OCI-LY3 (cell line): ENCODE results near the gene RSPH3.

Experiments
- H2AFZ ChIP-seq: fragments of 200-600, 300-600 bp; shearing (Covaris generic); 2 replicates; pipeline ENCODE4 v1.6.0; 2014; ENCODE audit warnings: antibody characterized with exemption, low read depth, low read length
- H3K27ac ChIP-seq: fragments of 200-600, 300-600 bp; sonication (generic); 2 replicates; pipeline ENCODE4 v1.5.1; 2014; ENCODE audit warnings: mild to moderate bottlenecking, low read length, moderate library complexity, mixed read lengths
- H3K27me3 ChIP-seq: fragments of 200-600, 300-600 bp; sonication (generic); 2 replicates; pipeline ENCODE4 v1.6.1; 2014; ENCODE audit warnings: low read depth, low read length, mixed read lengths
- H3K36me3 ChIP-seq: fragments of 200-600, 300-600 bp; sonication (generic); replicated peaks from 2 replicates; pipeline ENCODE3; 2014; ENCODE audit warnings: low read depth, low read length, mixed read lengths
- H3K4me1 ChIP-seq: fragments of 300-600, 200-600 bp; sonication (generic); 2 replicates; pipeline ENCODE4 v1.6.1; 2014; ENCODE audit warnings: low read length, mixed read lengths
- H3K4me2 ChIP-seq: fragments of 200-600, 300-600 bp; sonication (generic); 2 replicates; pipeline ENCODE4 v1.6.1; 2014; ENCODE audit warnings: low read length, mixed read lengths
- H3K4me3 ChIP-seq: fragments of 300-600, 200-600 bp; sonication (generic); 2 replicates; pipeline ENCODE4 v1.5.1; 2014; ENCODE audit warnings: antibody characterized with exemption, mild to moderate bottlenecking, low read length, moderate library complexity
- H3K79me2 ChIP-seq: fragments of 300-600, 200-600 bp; shearing (Covaris generic); 2 replicates; pipeline ENCODE4 v1.6.1; 2014; ENCODE audit warnings: mild to moderate bottlenecking, low read length, mixed read lengths
- H3K9ac ChIP-seq: fragments of 300-600, 200-600 bp; shearing (Covaris generic); 2 replicates; pipeline ENCODE4 v1.6.0; 2014; ENCODE audit warnings: mild to moderate bottlenecking, low read length, moderate library complexity
- H3K9me3 ChIP-seq: fragments of 200-600, 300-600 bp; shearing (Covaris generic); 2 replicates; pipeline ENCODE4 v1.6.1; 2014; ENCODE audit warnings: low read length, mixed read lengths; ENCODE audit not compliant: insufficient read depth
- H4K20me1 ChIP-seq: fragments of 200-600, 300-600 bp; sonication (generic); 2 replicates; pipeline ENCODE4 v1.6.1; 2016; ENCODE audit warnings: low read length, mixed read lengths; ENCODE audit not compliant: insufficient read depth
- EZH2phosphoT487 ChIP-seq: fragments of 200-600 bp; shearing (Covaris generic); IDR thresholded peaks from 2 replicates; pipeline ENCODE4 v1.6.1; 2018; ENCODE audit warnings: antibody characterized with exemption, mixed run types, low read depth
- TF ChIP-seq, protein P1 (sequence below): fragments of 200-600, 300-600 bp; sonication (generic); IDR thresholded peaks from 2 replicates; pipeline ENCODE4 v1.5.1; 2014; ENCODE audit warnings: antibody characterized with exemption, low read length, low read depth

The RSPH3 gene

GRCh38 chr6:158963020-158963808 is 36.8 kb downstream of the RSPH3 start:
- H2AFZ ChIP-seq: no peak overlapping the region
- TF ChIP-seq, protein P1, sequence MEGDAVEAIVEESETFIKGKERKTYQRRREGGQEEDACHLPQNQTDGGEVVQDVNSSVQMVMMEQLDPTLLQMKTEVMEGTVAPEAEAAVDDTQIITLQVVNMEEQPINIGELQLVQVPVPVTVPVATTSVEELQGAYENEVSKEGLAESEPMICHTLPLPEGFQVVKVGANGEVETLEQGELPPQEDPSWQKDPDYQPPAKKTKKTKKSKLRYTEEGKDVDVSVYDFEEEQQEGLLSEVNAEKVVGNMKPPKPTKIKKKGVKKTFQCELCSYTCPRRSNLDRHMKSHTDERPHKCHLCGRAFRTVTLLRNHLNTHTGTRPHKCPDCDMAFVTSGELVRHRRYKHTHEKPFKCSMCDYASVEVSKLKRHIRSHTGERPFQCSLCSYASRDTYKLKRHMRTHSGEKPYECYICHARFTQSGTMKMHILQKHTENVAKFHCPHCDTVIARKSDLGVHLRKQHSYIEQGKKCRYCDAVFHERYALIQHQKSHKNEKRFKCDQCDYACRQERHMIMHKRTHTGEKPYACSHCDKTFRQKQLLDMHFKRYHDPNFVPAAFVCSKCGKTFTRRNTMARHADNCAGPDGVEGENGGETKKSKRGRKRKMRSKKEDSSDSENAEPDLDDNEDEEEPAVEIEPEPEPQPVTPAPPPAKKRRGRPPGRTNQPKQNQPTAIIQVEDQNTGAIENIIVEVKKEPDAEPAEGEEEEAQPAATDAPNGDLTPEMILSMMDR: no peak
- TF ChIP-seq EZH2phosphoT487: no peak
- H3K9ac ChIP-seq: no peak overlapping the region
- H4K20me1 ChIP-seq: no peaks in the 10 kb centered on the region
- no peak overlapping the region for H3K27ac ChIP-seq
- 0 out of 2 replicates have a peak, but pooled peaks cover 3% of the 10 kb centered on the region for H3K4me1 ChIP-seq
- no peaks in the 10 kb centered on the region for H3K36me3 ChIP-seq
- H3K79me2 ChIP-seq: no peaks in the 10 kb centered on the region
- H3K4me3 ChIP-seq: no peak overlapping the region
- no peaks in the 10 kb centered on the region for H3K9me3 ChIP-seq
- no peak overlapping the region for H3K4me2 ChIP-seq
- H3K27me3 ChIP-seq: peaks cover 7% of the 10 kb centered on the region; the same call in 1 of the 2 replicates

DNA sequence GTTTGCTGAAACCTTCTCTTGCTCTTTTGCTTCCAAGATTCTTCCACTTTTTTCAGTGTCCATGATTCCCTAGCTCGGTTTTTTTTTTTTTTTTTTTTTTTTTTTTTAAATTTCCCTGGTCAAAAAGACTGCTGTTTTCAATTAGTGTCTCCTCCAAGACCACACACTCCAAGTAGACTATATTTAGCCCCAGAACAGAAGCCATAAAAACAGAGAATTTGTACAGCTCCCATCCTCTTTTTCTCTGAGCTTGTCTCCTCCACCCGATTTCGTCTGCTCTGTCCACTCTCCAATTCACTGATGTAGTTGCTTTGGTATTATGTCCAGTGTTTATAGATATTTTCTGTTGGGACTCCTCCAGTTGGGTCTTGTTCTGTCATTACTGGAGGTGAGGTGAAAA is 37.6 kb downstream of the RSPH3 start:
- Histone ChIP-seq H3K4me1 (0 out of 2 replicates have a peak, but pooled peaks cover 3% of the 10 kb centered on the region), H3K79me2 (no peaks in the 10 kb centered on the region), H4K20me1 (no peaks in the 10 kb centered on the region), H3K4me3 (no peak overlapping the region), H3K4me2 (no peak overlapping the region), H2AFZ (no peak overlapping the region), H3K36me3 (no peaks in the 10 kb centered on the region), H3K27ac (no peak overlapping the region), H3K27me3 (peaks cover 7% of the 10 kb centered on the region; the same call in 1 of the 2 replicates), H3K9me3 (no peaks in the 10 kb centered on the region), H3K9ac (no peak overlapping the region)
- TF ChIP-seq EZH2phosphoT487: no peak
- TF ChIP-seq, protein P1: no peak

- Histone ChIP-seq H3K9me3 (no peaks in the 10 kb centered on the region), H3K27ac (no peak overlapping the region), H3K4me2 (no peak overlapping the region), H3K27me3 (peaks cover 3% of the 10 kb centered on the region; the same call in 1 of the 2 replicates), H3K9ac (no peak overlapping the region), H4K20me1 (no peaks in the 10 kb centered on the region), H3K79me2 (no peaks in the 10 kb centered on the region), H3K4me3 (no peak overlapping the region), H2AFZ (no peak overlapping the region), H3K36me3 (no peaks in the 10 kb centered on the region), H3K4me1 (0 out of 2 replicates have a peak, but pooled peaks cover 3% of the 10 kb centered on the region)
- TF ChIP-seq, protein P1: no peak
- TF ChIP-seq EZH2phosphoT487: no peak
Measured at GRCh38 chr6:158960026-158960425, 40.0 kb downstream of the RSPH3 start.

DNA sequence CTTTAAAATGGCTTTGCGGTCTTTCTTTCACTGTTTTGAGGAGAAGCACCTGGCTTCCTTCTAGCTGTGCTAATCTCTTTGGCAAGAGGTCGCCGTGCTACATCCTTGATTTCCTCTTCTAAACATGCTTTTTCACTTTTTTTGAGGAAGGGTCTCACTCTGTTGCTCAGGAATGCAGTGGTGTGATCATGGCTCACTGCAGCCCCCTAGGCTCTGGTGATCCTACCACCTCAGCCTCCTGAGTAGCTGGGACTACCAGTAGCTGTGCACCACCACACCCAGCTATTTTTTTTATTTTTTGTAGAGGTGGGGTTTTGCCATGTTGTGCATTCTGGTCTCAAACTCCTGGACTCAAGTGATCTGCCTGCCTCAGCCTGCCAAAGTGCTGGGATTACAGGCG is 40.5 kb downstream of the RSPH3 start:
- TF ChIP-seq, protein P1: no peak
- TF ChIP-seq EZH2phosphoT487: no peak
- no peaks in the 10 kb centered on the region for H4K20me1 ChIP-seq
- H3K4me1 ChIP-seq: 0 out of 2 replicates have a peak, but pooled peaks cover 3% of the 10 kb centered on the region
- H3K27ac ChIP-seq: no peak overlapping the region
- no peaks in the 10 kb centered on the region for H3K9me3 ChIP-seq
- no peak overlapping the region for H3K9ac ChIP-seq
- no peaks in the 10 kb centered on the region for H3K79me2 ChIP-seq
- no peaks in the 10 kb centered on the region for H3K36me3 ChIP-seq
- H3K4me2 ChIP-seq: no peak overlapping the region
- no peak overlapping the region for H3K4me3 ChIP-seq
- no peak overlapping the region for H2AFZ ChIP-seq
- no peaks in the 10 kb centered on the region for H3K27me3 ChIP-seq
